Common myeloid progenitor, CD34-positive (primary cell): ENCODE measurements around the gene PNMA8B.

Source experiments
- CTCF ChIA-PET: fragments of 350-600 bp; sonication (Branson Sonifier 250); formaldehyde crosslinking; loops from one replicate; lab custom pipeline; 2021; ENCODE audit warnings: antibody characterized with exemption; lab: Charles Lee
- POLR2A ChIA-PET: fragments of 350-600 bp; sonication (Branson Sonifier 250); formaldehyde crosslinking; loops from one replicate; lab custom pipeline; 2021; ENCODE audit warnings: antibody characterized with exemption; lab: Charles Lee
- DNase-seq, 3 donors: peaks; one replicate each; pipeline versions ENCODE4 v3.0.0 to v3.0.0-alpha.2; 2013
- H3K27ac ChIP-seq, 2 experiments: 1 replicate in 1 of 2; 2 replicates in 1 of 2; pipeline ENCODE4 v1.7.0; 2013; ENCODE audit warnings: inconsistent platforms in 2 of 2, low read length in 2 of 2, mild to moderate bottlenecking in 2 of 2, low read depth in 1 of 2, moderate library complexity in 1 of 2; ENCODE audit not compliant: severe bottlenecking in 2 of 2, insufficient read depth in 1 of 2, poor library complexity in 1 of 2
- H3K27me3 ChIP-seq, 5 experiments: replicated peaks in 2 of 5; 1 replicate in 3 of 5; 2 replicates in 2 of 5; pipeline versions ENCODE4 v1.6.1 to v1.7.0; 2013; ENCODE audit warnings: low read length in 4 of 5, mild to moderate bottlenecking in 2 of 5, moderate library complexity in 2 of 5, inconsistent platforms in 1 of 5; ENCODE audit not compliant: insufficient read depth in 5 of 5, control insufficient read depth in 4 of 5
- H3K36me3 ChIP-seq, 4 experiments: 1 replicate in 2 of 4; 2 replicates in 2 of 4; pipeline versions ENCODE4 v1.6.1 to v1.7.0; 2013; ENCODE audit warnings: low read length in 3 of 4, control low read depth in 1 of 4, mild to moderate bottlenecking in 1 of 4; ENCODE audit not compliant: control insufficient read depth in 4 of 4, insufficient read depth in 4 of 4
- H3K4me1 ChIP-seq, 4 experiments: 1 replicate in 3 of 4; 2 replicates in 1 of 4; pipeline versions ENCODE4 v1.6.1 to v1.7.1; 2013; ENCODE audit warnings: low read length in 3 of 4, mild to moderate bottlenecking in 3 of 4, control low read depth in 1 of 4, inconsistent platforms in 1 of 4, moderate library complexity in 1 of 4; ENCODE audit not compliant: control insufficient read depth in 4 of 4, insufficient read depth in 4 of 4; ENCODE audit errors: control extremely low read depth in 1 of 4
- H3K4me3 ChIP-seq, 7 experiments: 1 replicate in 4 of 7; 2 replicates in 3 of 7; pipeline versions ENCODE4 v1.5.1 to v1.7.0; 2013; ENCODE audit warnings: mild to moderate bottlenecking in 7 of 7, low read length in 6 of 7, moderate library complexity in 6 of 7, inconsistent platforms in 2 of 7, low read depth in 2 of 7, control low read depth in 1 of 7; ENCODE audit not compliant: insufficient read depth in 4 of 7, control insufficient read depth in 1 of 7; ENCODE audit errors: extremely low read depth in 1 of 7
- H3K9me3 ChIP-seq, 5 experiments: 1 replicate in 4 of 5; 2 replicates in 1 of 5; pipeline versions ENCODE4 v1.6.1 to v1.7.1; 2013; ENCODE audit warnings: low read length in 4 of 5, mild to moderate bottlenecking in 2 of 5, inconsistent platforms in 1 of 5, low read depth in 1 of 5, moderate library complexity in 1 of 5; ENCODE audit not compliant: control insufficient read depth in 4 of 5, insufficient read depth in 2 of 5; ENCODE audit errors: control extremely low read depth in 1 of 5
- WGBS: methylation state at CpG from one replicate; pipeline ENCODE4 v1.1.5; 2013; ENCODE audit not compliant: insufficient coverage; 5-methylcytosine and 5-hydroxymethylcytosine counted together

Gene PNMA8B

DNA sequence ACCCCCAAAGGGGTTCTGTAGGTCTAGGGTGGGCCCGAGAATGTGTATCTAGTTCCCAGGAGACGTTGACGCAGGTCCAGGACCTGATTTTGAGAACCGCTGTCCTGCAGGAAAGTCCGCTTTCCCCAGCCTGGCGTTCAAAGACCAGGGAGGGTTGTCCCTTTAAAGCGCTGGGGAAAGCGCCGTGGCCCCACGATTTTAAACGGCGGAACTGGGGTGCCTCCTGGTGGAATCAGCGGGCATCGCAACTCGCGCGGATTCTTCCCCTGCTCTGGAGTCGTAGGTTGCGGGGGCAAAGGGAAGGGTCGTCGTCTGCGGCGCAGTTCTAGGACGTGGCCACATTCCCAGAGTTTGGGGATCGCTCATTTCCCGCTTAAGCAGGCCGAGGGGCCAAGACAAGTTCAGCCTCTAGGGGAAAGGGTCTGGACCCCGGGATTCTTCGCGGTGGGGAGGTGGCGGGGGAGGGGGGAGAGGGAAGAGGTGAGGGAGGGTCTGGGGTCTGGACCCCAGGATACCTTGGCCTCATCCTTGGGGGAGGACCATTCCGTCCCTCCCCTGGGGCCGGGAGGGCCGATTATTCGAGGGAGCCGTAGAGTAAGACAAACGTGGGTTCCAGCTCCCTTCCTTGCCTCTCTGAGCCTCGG, 7.7 kb downstream of the PNMA8B start:
- CTCF ChIA-PET, result interaction anchor here (0.7 to 2.9 kb wide), 12 partner anchors 14 to 93 kb away, joined by 3 to 31 read pairs (median 4); no protein-coding TSS in a partner anchor
- Histone ChIP-seq H3K27ac (no peak overlapping the region), H3K9me3 (peaks cover 0 to 1% (median 0%) of the 10 kb centered on the region in 5 experiments), H3K4me1 (peaks cover 0 to 26% (median 16%) of the 10 kb centered on the region in 4 experiments), H3K27me3 (peaks cover 5 to 69% (median 48%) of the 10 kb centered on the region in 5 experiments), H3K4me3 (no peak overlapping the region), H3K36me3 (no peaks in the 10 kb centered on the region)
- DNase-seq, result peak; percentile 60 to 74 (median 66)
- 2% methylated on average over 31 of the region's 38 CpGs for WGBS
- POLR2A ChIA-PET, result interaction anchor here (0.5 kb wide), 1 partner anchor 36 kb away, joined by 3 read pairs; no protein-coding TSS in a partner anchor

- H3K27ac ChIP-seq, result no peak overlapping the region
- 17% methylated on average over 18 of the region's 19 CpGs for WGBS
- ChIA-PET POLR2A (no interaction called here), CTCF (interaction anchor here (0.7 to 2.9 kb wide), 10 partner anchors 11 to 92 kb away, joined by 3 to 31 read pairs (median 4); no protein-coding TSS in a partner anchor)
- no peaks in the 10 kb centered on the region for H3K36me3 ChIP-seq
- H3K27me3 ChIP-seq, result peaks cover 7 to 67% (median 44%) of the 10 kb centered on the region in 5 experiments
- H3K9me3 ChIP-seq, result peaks cover 0 to 1% (median 0%) of the 10 kb centered on the region in 5 experiments
- no peak for DNase-seq
- H3K4me1 ChIP-seq, result peaks cover 0 to 24% (median 11%) of the 10 kb centered on the region in 4 experiments
- no peak overlapping the region for H3K4me3 ChIP-seq
These were observed 8.4 kb downstream of the PNMA8B start for GRCh38 chr19:46487178-46487801.

DNA sequence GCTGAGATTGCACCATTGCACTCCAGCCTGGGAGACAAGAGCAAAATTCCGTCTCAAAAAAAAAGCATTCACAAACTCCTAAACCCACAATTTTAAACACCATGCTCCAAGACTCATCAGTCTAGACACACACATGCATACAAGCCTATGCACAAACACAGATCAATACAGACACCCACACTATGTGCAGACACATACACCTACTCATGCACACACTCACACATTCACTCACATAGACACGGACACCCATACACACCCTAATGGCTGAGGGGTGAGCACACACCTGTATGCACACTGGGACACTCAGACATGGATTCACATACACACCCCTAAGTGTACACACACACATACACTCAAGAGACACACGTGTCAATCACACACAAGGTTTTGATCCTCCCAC, 9.3 kb downstream of the PNMA8B start:
- H3K9me3 ChIP-seq, result peaks cover 0 to 1% (median 0%) of the 10 kb centered on the region in 5 experiments
- peaks cover 7 to 65% (median 35%) of the 10 kb centered on the region in 5 experiments for H3K27me3 ChIP-seq
- POLR2A ChIA-PET, result no interaction called here
- DNase-seq, result no peak
- no peak overlapping the region for H3K4me3 ChIP-seq
- WGBS, result 88% methylated on average over 3 of the region's 3 CpGs
- CTCF ChIA-PET, result no interaction called here
- no peaks in the 10 kb centered on the region for H3K36me3 ChIP-seq
- no peak overlapping the region for H3K27ac ChIP-seq
- H3K4me1 ChIP-seq, result peaks cover 0 to 24% (median 11%) of the 10 kb centered on the region in 4 experiments

- Histone ChIP-seq H3K4me1 (peaks cover 0 to 18% (median 4%) of the 10 kb centered on the region in 4 experiments), H3K9me3 (peaks cover 0 to 1% (median 0%) of the 10 kb centered on the region in 5 experiments), H3K4me3 (no peak overlapping the region), H3K27me3 (peaks cover 2 to 59% (median 29%) of the 10 kb centered on the region in 5 experiments), H3K36me3 (no peaks in the 10 kb centered on the region), H3K27ac (no peak overlapping the region)
- ChIA-PET CTCF (interaction anchor here (0.7 to 1.8 kb wide), 5 partner anchors 14 to 221 kb away, joined by 3 to 11 read pairs (median 4); no protein-coding TSS in a partner anchor), POLR2A (interaction anchor here (0.9 kb wide), 1 partner anchor 89 kb away, joined by 4 read pairs; no protein-coding TSS in a partner anchor)
- DNase-seq, result no peak
- 51% methylated on average over 4 of the region's 4 CpGs for WGBS
These were observed 11.0 kb downstream of the PNMA8B start for GRCh38 chr19:46484656-46485055.

- Histone ChIP-seq H3K4me1 (peaks cover 0 to 5% (median 2%) of the 10 kb centered on the region in 4 experiments), H3K27me3 (peaks cover 2 to 48% (median 18%) of the 10 kb centered on the region in 5 experiments), H3K36me3 (no peaks in the 10 kb centered on the region), H3K4me3 (no peak overlapping the region), H3K27ac (no peak overlapping the region), H3K9me3 (peaks cover 0 to 1% (median 0%) of the 10 kb centered on the region in 5 experiments)
- CTCF ChIA-PET, result interaction anchor here (1.0 to 1.9 kb wide), 5 partner anchors 10 to 82 kb away, joined by 3 to 5 read pairs (median 3); partner anchors contain the start of gene PNMA8A
- WGBS, result no CpG with 5 or more reads among the region's 3 CpGs
- POLR2A ChIA-PET, result no interaction called here
- DNase-seq, result no peak
These were observed 13.0 kb downstream of the PNMA8B start for GRCh38 chr19:46482631-46483030.

DNA sequence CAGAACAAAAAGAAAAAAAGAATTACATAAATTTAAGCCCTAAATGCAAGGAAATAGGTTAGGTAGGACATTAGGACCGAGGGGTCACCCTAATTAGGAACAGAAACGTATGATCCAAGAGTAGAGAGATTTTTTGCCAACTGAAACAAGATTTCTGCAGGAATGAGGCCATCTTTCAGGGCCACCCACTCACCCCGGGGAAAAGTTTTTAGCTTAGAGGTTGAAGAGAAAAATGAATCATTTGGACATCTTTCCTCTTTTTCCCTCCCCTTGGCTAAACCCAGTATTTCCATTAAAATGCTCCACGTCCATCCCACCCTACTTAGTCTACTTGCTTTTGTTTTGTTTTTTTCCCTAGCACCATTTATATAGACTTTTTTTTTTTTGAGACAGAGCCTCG, 13.7 kb downstream of the PNMA8B start:
- WGBS, result 89% methylated on average over 3 of the region's 5 CpGs
- ChIA-PET CTCF (interaction anchor here (1.9 kb wide), 1 partner anchor 79 kb away, joined by 5 read pairs; no protein-coding TSS in a partner anchor), POLR2A (no interaction called here)
- Histone ChIP-seq H3K36me3 (no peaks in the 10 kb centered on the region), H3K4me1 (peaks cover 0 to 4% (median 0%) of the 10 kb centered on the region in 4 experiments), H3K27ac (no peak overlapping the region), H3K4me3 (no peak overlapping the region), H3K27me3 (peaks cover 2 to 41% (median 11%) of the 10 kb centered on the region in 5 experiments), H3K9me3 (peaks cover 0 to 1% (median 0%) of the 10 kb centered on the region in 5 experiments)
- DNase-seq, result no peak
